ENCODE results near the gene BBX. TPM values are rescaled to one million over a fixed set of nuclear protein-coding genes. Genes with fewer than 3 reads are reported as not detected.

The BBX gene
- total and polyA plus RNA-seq, 2 of the 4 experiments (the other 2 are of a cell fraction) = 13.6 to 107 TPM

GRCh38 chr3:107632576-107632975 is 109.8 kb downstream of the BBX start:
- no CpG with 5 or more reads among the region's 2 CpGs for WGBS, 2 experiments (ENCODE audit: extremely low coverage in 2 of 2, insufficient read length in 1 of 2)
- CTCF ChIA-PET = interaction anchor here (0.6 kb wide), 1 partner anchor 18 kb away, joined by 3 read pairs; no protein-coding TSS in a partner anchor

More at GRCh38 chr3:107632576-107632975, 109.8 kb downstream of the BBX start:
- intact Hi-C loops (cut with micrococcal nuclease) = no loop called here
- H3K9ac ChIP-seq (ENCODE audit: low read depth, low read length) = no peak overlapping the region
- H3K4ac ChIP-seq (ENCODE audit: low read depth, low read length) = no peak overlapping the region
- H2BK20ac ChIP-seq (ENCODE audit: low read depth, low read length) = no peak overlapping the region
- no peak for TF ChIP-seq ELK1 (IDR thresholded peaks at IDR 0.05; ENCODE audit: borderline replicate concordance, low read depth, low read length)
- no peak for TF ChIP-seq CTCF (conservative IDR thresholded peaks at IDR 0.05; ENCODE audit: low read depth, low read length)
- TF ChIP-seq USF2 (IDR thresholded peaks at IDR 0.05; ENCODE audit: low read depth, low read length) = no peak
- no peak for TF ChIP-seq SMC3 (IDR thresholded peaks at IDR 0.05; ENCODE audit: low read depth, low read length)
- no peak for TF ChIP-seq MXI1 (IDR thresholded peaks at IDR 0.05; ENCODE audit: borderline replicate concordance, low read depth, low read length)
- no peak for TF ChIP-seq NFE2L2 (IDR thresholded peaks at IDR 0.05; ENCODE audit: low read depth, low read length)
- TF ChIP-seq MAFK (IDR thresholded peaks at IDR 0.05; ENCODE audit: low read depth, low read length) = peak; percentile 67
- no peak for TF ChIP-seq BHLHE40 (IDR thresholded peaks at IDR 0.05; ENCODE audit: low read depth, low read length)
- DNase-seq = no peak
- POLR2A ChIA-PET (ENCODE audit: unreplicated experiment) = no interaction called here
- H3K9me3 ChIP-seq (ENCODE audit: control insufficient read depth, insufficient read depth, low read length) = no peaks in the 10 kb centered on the region
- no peak for ATAC-seq (ENCODE audit: low read depth)
- H3K56ac ChIP-seq (ENCODE audit: extremely low read depth, insufficient read depth, low read length) = no peak overlapping the region
- no peak overlapping the region for H4K5ac ChIP-seq (ENCODE audit: low read depth, low read length)
- H3K36me3 ChIP-seq (ENCODE audit: control insufficient read depth, insufficient read depth, low read length) = no peaks in the 10 kb centered on the region
- H3K9me1 ChIP-seq (ENCODE audit: insufficient read depth, low read length) = no peaks in the 10 kb centered on the region
- no peak overlapping the region for H2AK5ac ChIP-seq (ENCODE audit: low read depth, low read length)
- no peak overlapping the region for H4K8ac ChIP-seq (ENCODE audit: low read depth in 2 of 2, low read length in 2 of 2)
- H3K14ac ChIP-seq (replicated peaks; ENCODE audit: low read depth, low read length) = no peak overlapping the region
- H4K91ac ChIP-seq (ENCODE audit: insufficient read depth, low read depth, low read length) = no peak overlapping the region
- no peak overlapping the region for H2BK5ac ChIP-seq (ENCODE audit: low read depth, low read length, poor library complexity, severe bottlenecking)
- H3K79me1 ChIP-seq (ENCODE audit: low read depth in 1 of 2, low read length in 2 of 2) = peaks cover 0 to 11% of the 10 kb centered on the region in 2 experiments; a peak in 3 of 4 replicates
- H2AK9ac ChIP-seq (replicated peaks; ENCODE audit: low read depth, low read length, poor library complexity) = no peak overlapping the region
- H3K27ac ChIP-seq (ENCODE audit: insufficient read depth, low read length) = no peak overlapping the region
- H2AFZ ChIP-seq (replicated peaks; ENCODE audit: low read length, poor library complexity) = no peak overlapping the region
- no peak overlapping the region for H3K4me3 ChIP-seq (ENCODE audit: insufficient read depth, low read depth, low read length)
- no peak overlapping the region for H3K4me2 ChIP-seq (ENCODE audit: low read depth, low read length)
- H2BK15ac ChIP-seq (ENCODE audit: low read depth, low read length) = no peak overlapping the region
- in situ Hi-C loops (cut with MboI; ENCODE audit: low sequenced_read_pairs) = no loop called here
- dilution Hi-C loops (cut with HindIII; ENCODE audit: low sequenced_read_pairs, unreplicated experiment) = no loop called here
- H4K20me1 ChIP-seq (ENCODE audit: insufficient read depth, low read length) = no peaks in the 10 kb centered on the region
- no peaks in the 10 kb centered on the region for H3K4me1 ChIP-seq (ENCODE audit: control insufficient read depth, insufficient read depth, low read length)
- H2BK120ac ChIP-seq (ENCODE audit: low read depth, low read length) = no peak overlapping the region
- BruUV-seq (replicated peaks) = no TSS peak
- no peak overlapping the region for H3K18ac ChIP-seq (ENCODE audit: low read depth, low read length)
- H3K23ac ChIP-seq (ENCODE audit: low read depth, low read length) = no peak overlapping the region
- H3K27me3 ChIP-seq (ENCODE audit: control insufficient read depth, insufficient read depth, low read length) = no peaks in the 10 kb centered on the region

Measured in IMR-90 (cell line).